GM20431 (cell line): ENCODE data around the gene SYNPO2.

Experiments
- in situ Hi-C: fragments of 300-500 bp; cut with MseI, MboI; formaldehyde crosslinking; loops from one replicate; pipeline ENCODE4 v1.15.0; 2020; ENCODE audit warnings: low sequenced_read_pairs; ENCODE audit not compliant: unreplicated experiment

SYNPO2 gene

GRCh38 chr4:119097282-119097900, 208.7 kb downstream of the SYNPO2 start:
- in situ Hi-C loops: no loop called here

GRCh38 chr4:119098306-119098705, 209.7 kb downstream of the SYNPO2 start:
- in situ Hi-C loops: no loop called here

DNA sequence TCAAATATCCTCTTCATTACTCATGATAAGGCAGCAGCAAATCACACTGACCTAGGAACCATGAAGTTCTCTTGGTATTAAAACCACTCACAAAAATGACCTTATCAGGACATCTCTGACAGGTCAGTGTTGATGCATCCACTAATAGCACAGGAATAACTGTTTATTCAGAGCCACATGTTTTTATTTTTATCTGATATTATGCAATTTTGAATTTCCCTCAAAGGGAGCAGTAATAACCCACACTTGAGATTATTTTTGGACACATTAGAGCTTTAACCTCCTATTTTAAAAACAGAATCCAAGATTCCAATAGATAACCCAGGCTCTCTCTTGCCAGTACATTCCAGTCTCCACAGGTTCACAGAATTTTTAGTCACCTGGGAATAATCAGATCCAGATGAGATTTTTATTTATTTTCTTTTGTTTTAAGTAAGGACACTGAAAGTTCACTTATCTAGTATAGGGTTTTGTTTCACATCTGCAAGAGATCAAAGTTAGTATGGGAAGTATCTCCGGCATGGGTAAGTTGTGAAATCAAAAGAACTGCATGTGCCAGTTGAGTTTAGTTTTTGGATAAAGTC, 210.7 kb downstream of the SYNPO2 start:
- in situ Hi-C loops: no loop called here

- in situ Hi-C loops: no loop called here
These were observed 212.0 kb downstream of the SYNPO2 start for GRCh38 chr4:119100655-119101054.

DNA sequence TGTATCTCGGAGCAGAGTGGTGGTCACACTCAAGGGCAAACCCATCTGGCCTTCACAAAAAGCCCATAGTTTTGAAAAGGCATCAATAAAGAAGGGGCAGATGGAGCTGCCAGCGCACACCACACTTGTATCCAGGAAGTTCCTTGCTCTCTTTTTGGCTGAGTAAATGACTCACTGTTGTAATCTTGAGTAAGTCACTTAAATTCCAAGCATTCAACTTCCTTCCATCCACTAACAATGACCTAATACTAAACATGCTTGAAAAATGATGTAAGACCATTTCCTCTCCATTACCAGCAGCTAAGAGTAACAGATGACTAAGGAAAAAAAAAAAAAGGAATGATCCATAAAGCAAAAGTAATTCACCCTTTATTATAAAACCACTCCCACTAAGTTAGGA, 214.6 kb downstream of the SYNPO2 start:
- in situ Hi-C loops: no loop called here

- in situ Hi-C loops: no loop called here
These were observed 216.1 kb downstream of the SYNPO2 start for GRCh38 chr4:119104644-119105273.

GRCh38 chr4:119105605-119106004, 217.0 kb downstream of the SYNPO2 start:
- in situ Hi-C loops: no loop called here

DNA sequence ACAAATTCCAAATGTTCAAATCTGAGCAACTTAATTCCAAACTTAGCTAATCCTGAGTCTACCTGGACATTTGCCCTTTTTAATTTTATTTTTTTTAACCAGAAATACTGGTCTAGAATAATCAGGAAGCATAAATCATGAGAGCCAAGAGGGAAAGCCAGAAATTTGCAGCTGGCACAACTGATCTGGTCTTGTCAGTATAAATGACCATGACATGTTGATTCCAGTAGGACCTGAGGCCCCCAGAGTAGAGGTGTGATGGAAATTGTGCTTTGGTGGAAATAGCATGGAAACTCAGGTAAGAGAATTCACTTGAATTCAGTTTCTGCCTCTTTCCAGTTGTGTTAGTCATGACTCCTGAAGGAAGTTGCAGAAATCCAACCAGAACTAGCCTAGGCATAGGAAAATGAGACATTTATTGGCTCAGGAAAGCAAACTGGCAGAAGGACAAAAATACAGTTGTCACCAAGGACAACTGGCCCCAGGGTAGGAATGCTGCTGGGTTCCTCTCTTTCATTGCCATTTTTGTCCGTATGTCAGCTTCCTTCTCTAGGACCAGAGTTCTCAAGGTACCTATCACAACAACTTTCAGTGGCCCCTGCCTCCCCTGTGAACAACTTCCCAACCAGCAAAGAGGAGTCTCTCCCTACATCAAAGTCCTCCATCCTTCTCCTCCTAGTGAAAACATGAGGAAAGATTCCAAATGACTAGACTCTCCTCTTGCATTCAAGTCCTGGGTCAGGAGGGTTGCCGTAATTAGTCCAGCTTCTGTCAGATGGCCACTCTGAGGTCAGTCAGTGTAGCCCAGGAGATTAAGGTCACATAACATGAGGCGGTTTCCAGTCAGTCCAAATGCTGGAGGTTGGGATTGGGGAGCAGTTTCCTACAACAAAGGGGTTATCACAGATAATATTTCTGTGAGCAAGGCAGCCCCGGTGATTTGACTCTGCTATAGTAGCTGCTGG, 217.7 kb downstream of the SYNPO2 start:
- in situ Hi-C loops: no loop called here

- in situ Hi-C loops: no loop called here
These were observed 221.5 kb downstream of the SYNPO2 start for GRCh38 chr4:119110121-119110520.
